ENCODE measurements around the gene KERA.

DNA sequence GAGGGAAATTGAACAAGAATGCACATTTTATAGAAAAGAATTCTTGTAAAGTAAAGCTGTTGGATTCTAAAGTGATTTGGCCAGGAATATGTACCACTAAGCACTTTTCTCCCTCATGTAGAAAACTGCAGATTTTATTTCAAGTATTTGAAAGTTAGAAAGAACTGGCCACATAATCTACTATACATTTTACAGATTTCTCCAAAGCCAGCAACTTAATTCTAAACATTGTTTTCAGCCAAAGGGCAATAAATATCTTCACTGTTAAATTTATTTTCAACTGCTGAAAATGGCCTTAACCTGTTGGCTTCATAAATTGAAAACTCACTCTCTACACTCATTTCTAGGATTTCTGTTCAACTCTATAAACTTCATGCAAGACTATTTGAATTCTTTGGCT lies 15.6 kb upstream of the KERA start:
- TF ChIP-seq, protein P1, sequence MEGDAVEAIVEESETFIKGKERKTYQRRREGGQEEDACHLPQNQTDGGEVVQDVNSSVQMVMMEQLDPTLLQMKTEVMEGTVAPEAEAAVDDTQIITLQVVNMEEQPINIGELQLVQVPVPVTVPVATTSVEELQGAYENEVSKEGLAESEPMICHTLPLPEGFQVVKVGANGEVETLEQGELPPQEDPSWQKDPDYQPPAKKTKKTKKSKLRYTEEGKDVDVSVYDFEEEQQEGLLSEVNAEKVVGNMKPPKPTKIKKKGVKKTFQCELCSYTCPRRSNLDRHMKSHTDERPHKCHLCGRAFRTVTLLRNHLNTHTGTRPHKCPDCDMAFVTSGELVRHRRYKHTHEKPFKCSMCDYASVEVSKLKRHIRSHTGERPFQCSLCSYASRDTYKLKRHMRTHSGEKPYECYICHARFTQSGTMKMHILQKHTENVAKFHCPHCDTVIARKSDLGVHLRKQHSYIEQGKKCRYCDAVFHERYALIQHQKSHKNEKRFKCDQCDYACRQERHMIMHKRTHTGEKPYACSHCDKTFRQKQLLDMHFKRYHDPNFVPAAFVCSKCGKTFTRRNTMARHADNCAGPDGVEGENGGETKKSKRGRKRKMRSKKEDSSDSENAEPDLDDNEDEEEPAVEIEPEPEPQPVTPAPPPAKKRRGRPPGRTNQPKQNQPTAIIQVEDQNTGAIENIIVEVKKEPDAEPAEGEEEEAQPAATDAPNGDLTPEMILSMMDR (IDR thresholded peaks at IDR 0.05), result no peak
- TF ChIP-seq EP300 (IDR thresholded peaks at IDR 0.05) (no peak), POLR2AphosphoS5 (IDR thresholded peaks at IDR 0.05) (no peak)
